Bone marrow (tissue), 2 donors: ENCODE data around the gene HABP2.

ENCODE experiments used
- DNase-seq, 2 donors: peaks; one replicate each; lab custom pipeline; 2025; lab: John Stamatoyannopoulos, UW

The HABP2 gene

DNA sequence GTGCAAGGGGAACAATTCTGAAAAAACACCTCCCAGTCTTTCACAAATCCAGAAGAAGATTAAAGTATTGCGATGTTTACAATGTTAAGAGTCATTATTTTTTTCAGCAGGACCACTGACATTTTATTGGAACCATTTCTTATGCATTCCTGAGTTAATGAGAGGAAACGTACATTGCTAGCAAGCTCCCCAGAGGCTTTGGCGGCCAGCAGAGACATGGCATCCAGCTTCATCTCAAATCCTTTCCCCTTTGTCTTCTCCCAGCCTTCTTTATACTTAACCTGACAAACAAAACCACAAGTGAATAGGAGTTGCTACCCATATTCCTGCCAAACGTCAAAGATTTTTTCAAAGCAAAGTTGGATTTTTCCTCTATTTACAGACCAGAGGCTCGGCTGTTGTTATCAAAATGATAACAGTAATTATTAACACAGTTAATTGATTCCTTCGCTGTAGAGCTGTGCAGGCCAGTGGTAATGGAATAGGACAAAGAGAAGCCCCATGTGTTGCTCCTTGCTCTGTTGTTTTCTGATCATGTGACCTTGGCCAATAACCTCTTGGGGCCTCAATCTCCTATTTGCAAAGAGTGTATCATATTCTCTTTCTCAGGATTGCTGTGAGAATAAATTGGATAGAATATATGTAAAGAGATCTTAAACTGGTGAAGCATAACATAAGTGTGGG is 79.0 kb downstream of the HABP2 start:
- DNase-seq: no peak
